Lung (tissue), 12 donors: Measurements from ENCODE around the gene ZNF473. TPM values are rescaled to one million over a fixed set of nuclear protein-coding genes. Genes with fewer than 3 reads are reported as not detected.

Experiments used
- ATAC-seq: fragments of 200-7000 bp; cut with Tn5 transposase; one replicate; pipeline ENCODE4 v1.9.1; 2020; ENCODE audit warnings: moderate number of reproducible peaks; ENCODE audit not compliant: insufficient read depth, low FRiP score
- DNase-seq, 3 donors: peaks; one replicate each; pipeline ENCODE4 v3.0.0-alpha.2; 2013 to 2017
- H3K27ac ChIP-seq, 2 donors: one replicate each; pipeline ENCODE4 v1.5.1; 2013; ENCODE audit warnings: mild to moderate bottlenecking in 2 of 2, moderate library complexity in 2 of 2, control low read depth in 1 of 2, inconsistent platforms in 1 of 2, low read depth in 1 of 2, low read length in 1 of 2
- H3K27me3 ChIP-seq, 3 donors: one replicate each; pipeline ENCODE4 v1.5.1; 2013; ENCODE audit warnings: low read length in 2 of 3; ENCODE audit not compliant: control insufficient read depth in 3 of 3, insufficient read depth in 3 of 3
- H3K36me3 ChIP-seq, 4 donors: one replicate each; pipeline ENCODE4 v1.5.1; 2013; ENCODE audit warnings: low read length in 4 of 4, mild to moderate bottlenecking in 1 of 4, moderate library complexity in 1 of 4; ENCODE audit not compliant: control insufficient read depth in 4 of 4, insufficient read depth in 4 of 4
- H3K4me1 ChIP-seq, 5 donors: one replicate each; pipeline ENCODE4 v1.5.1; 2013; ENCODE audit warnings: low read length in 5 of 5, mild to moderate bottlenecking in 2 of 5, moderate library complexity in 1 of 5; ENCODE audit not compliant: control insufficient read depth in 5 of 5, insufficient read depth in 5 of 5
- H3K4me3 ChIP-seq: one replicate; pipeline ENCODE4 v1.5.1; 2013; ENCODE audit warnings: mild to moderate bottlenecking, control low read depth, moderate library complexity
- H3K9ac ChIP-seq, 2 donors: one replicate each; pipeline ENCODE4 v1.5.1; 2013; ENCODE audit warnings: low read length in 2 of 2, control low read depth in 1 of 2; ENCODE audit not compliant: insufficient read depth in 1 of 2
- H3K9me3 ChIP-seq, 4 donors: one replicate each; pipeline ENCODE4 v1.5.1; 2013; ENCODE audit warnings: low read length in 3 of 4, mild to moderate bottlenecking in 1 of 4, moderate library complexity in 1 of 4; ENCODE audit not compliant: control insufficient read depth in 4 of 4, insufficient read depth in 3 of 4
- CTCF ChIP-seq: IDR thresholded peaks from 2 replicates; pipeline ENCODE4 v1.5.1; 2012; ENCODE audit warnings: mild to moderate bottlenecking; ENCODE audit errors: control extremely low read depth, extremely low read depth
- WGBS, 2 donors: extraction: QIAGEN DNeasy Blood & Tissue Kit; methylation state at CpG; one replicate each; pipeline ENCODE4 v1.1.7; 2013; 5-methylcytosine and 5-hydroxymethylcytosine counted together
- polyA plus RNA-seq, 2 donors: library from polyadenylated mRNA; stranded (reverse); fragments of 200-250 nt; gene quantifications; one replicate each; pipeline ENCODE4 v1.2.1, GENCODE V29; 2013
- total RNA-seq, 2 donors: library from RNA; depleted of rRNA in 1 of 2; stranded (reverse); fragments of >200 nt in 1 of 2; gene quantifications; one replicate each; pipeline ENCODE4 v1.2.1, GENCODE V29; 2014 to 2021
- donor health status: control.
- donor health status: control.
- donor health status: Bipolar disorder and iron deficiency.
- donor health status: healthy.
- donor health status: DM: yes; HTN: yes; CAD: no.

The ZNF473 gene
- total and polyA plus RNA-seq, 4 donors = 2.8 to 10.4 (median 6.6) TPM

GRCh38 chr19:49987159-49987698 is 38.6 kb upstream of the ZNF473 start:
- H3K9ac ChIP-seq = no peak overlapping the region
- H3K4me3 ChIP-seq = no peak overlapping the region
- no peaks in the 10 kb centered on the region for H3K27me3 ChIP-seq
- H3K36me3 ChIP-seq = peaks cover 8 to 45% (median 35%) of the 10 kb centered on the region in 4 donors
- 16 to 21% methylated on average over 9 of the region's 9 CpGs for WGBS, 2 donors
- DNase-seq (peak; percentile 94 to 96 (median 95)), ATAC-seq (peak; percentile 72)
- TF ChIP-seq CTCF = no peak
- H3K4me1 ChIP-seq = no peaks in the 10 kb centered on the region
- no peak overlapping the region for H3K27ac ChIP-seq
- no peaks in the 10 kb centered on the region for H3K9me3 ChIP-seq

- H3K4me1 ChIP-seq = no peaks in the 10 kb centered on the region
- DNase-seq (no peak), ATAC-seq (no peak)
- H3K36me3 ChIP-seq = peaks cover 13 to 52% (median 41%) of the 10 kb centered on the region in 4 donors
- H3K9me3 ChIP-seq = no peaks in the 10 kb centered on the region
- no peak overlapping the region for H3K4me3 ChIP-seq
- WGBS, 2 donors = 98 to 100% methylated on average over 5 of the region's 5 CpGs
- no peak for TF ChIP-seq CTCF
- no peak overlapping the region for H3K9ac ChIP-seq
- H3K27me3 ChIP-seq = no peaks in the 10 kb centered on the region
- no peak overlapping the region for H3K27ac ChIP-seq
Measured at GRCh38 chr19:49988007-49988406, 37.8 kb upstream of the ZNF473 start.

GRCh38 chr19:49988433-49988832 is 37.4 kb upstream of the ZNF473 start:
- no peak overlapping the region for H3K9ac ChIP-seq
- no peaks in the 10 kb centered on the region for H3K4me1 ChIP-seq
- WGBS, 2 donors = 94 to 95% methylated on average over 9 of the region's 9 CpGs
- no peak for ATAC-seq
- TF ChIP-seq CTCF = no peak
- no peaks in the 10 kb centered on the region for H3K27me3 ChIP-seq
- no peaks in the 10 kb centered on the region for H3K9me3 ChIP-seq
- DNase-seq = no peak
- H3K27ac ChIP-seq = no peak overlapping the region
- no peak overlapping the region for H3K4me3 ChIP-seq
- peaks cover 13 to 52% (median 42%) of the 10 kb centered on the region in 4 donors for H3K36me3 ChIP-seq

- DNase-seq (peak in 2 of 3 donors; percentile 24 to 33), ATAC-seq (no peak)
Measured at GRCh38 chr19:49997709-49998108, 28.1 kb upstream of the ZNF473 start.

More at GRCh38 chr19:49997709-49998108, 28.1 kb upstream of the ZNF473 start:
- Histone ChIP-seq H3K36me3 (peaks cover 21 to 74% (median 32%) of the 10 kb centered on the region in 4 donors), H3K4me1 (peaks cover 0 to 5% (median 0%) of the 10 kb centered on the region in 5 donors), H3K27ac (no peak overlapping the region), H3K27me3 (no peaks in the 10 kb centered on the region), H3K9ac (no peak overlapping the region), H3K9me3 (no peaks in the 10 kb centered on the region), H3K4me3 (no peak overlapping the region)
- no peak for TF ChIP-seq CTCF
- WGBS, 2 donors = 84% methylated on average over 5 of the region's 5 CpGs
